SK-N-DZ (cell line): Measurements from ENCODE around the gene PITRM1.

ENCODE experiments used
- DNase-seq: peaks from one replicate; pipeline ENCODE4 v3.0.0-alpha.2; 2015; ENCODE audit warnings: low spot score

Gene PITRM1

GRCh38 chr10:3139216-3139910 lies 33.2 kb downstream of the PITRM1 start:
- DNase-seq: no peak

DNA sequence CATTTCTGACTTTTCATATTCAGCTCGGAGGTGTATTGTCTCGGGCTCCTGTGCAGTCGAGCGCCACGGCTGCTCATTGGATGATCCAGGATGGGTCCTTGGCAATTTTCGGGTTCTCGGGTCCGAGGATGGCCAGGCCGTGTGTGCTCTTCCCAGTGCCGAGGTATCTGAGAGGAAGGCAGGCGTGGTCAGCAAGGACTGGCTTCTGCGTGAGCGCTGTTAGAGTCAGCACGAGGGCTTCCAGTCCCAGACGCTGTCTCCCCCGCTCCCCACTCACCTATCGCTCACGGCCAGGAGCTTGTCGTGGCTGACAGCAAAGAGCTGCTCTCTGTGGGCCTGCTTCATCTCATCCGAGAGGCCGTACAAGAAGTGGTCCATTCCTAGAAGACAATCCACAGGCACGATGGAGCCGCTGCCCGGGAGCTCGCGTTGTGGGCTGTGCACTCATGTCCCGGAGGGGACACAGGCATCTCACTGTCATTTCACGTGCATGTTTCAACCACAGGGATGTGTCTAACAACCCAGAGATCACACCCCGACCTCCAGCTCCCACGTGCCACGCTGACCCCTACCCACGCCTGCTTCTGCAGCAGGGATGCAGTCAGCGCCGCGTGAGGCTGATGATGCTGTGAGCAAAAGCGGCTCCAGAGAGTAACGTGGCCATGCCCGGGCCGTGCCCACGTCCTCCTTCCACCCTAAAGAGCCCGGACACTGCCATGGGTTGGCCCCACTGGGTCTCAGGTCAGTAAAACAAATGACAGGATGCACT lies 34.4 kb downstream of the PITRM1 start:
- DNase-seq: no peak

DNA sequence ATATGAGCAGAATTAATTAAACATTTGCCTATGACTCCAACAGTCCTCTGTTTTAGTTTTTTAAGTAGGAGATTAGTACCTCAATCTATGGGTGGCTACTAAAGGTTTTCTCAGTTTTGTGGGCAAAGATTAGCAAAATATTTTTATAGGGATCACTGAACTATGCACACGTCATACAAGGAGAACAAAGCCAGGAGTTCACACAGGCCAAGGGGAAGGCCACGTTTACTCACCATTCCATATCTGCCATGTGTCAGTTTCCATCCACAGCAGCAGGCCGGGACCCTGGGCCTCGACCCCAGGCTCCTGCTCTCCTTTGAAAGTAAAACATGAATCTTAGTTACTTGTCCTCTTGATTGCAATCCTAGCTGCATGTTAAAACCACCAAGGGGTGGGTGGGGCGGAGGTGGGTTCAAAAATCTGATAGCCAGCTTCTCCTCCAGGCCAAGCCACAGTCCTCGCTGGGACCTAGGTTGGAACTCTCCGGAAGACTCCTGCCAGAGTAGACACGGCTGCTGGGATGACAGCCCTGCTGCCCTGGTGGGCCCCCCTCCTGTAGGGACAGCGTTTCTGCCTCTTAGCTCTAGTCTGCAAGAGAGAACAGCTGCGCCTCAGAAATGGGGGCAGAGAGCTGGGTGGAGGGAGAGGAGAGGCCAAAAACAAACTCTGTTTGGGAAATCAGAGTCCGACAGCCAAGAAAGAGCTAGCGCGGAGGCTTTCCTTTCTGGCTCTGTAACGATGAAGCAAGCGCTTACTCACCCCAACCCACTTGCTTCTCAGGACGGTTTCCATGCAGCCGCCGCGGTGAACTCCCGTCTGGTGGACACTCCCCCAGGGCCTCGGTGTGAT lies 35.6 kb downstream of the PITRM1 start:
- DNase-seq: no peak

GRCh38 chr10:3136336-3136735 lies 36.2 kb downstream of the PITRM1 start:
- no peak for DNase-seq

DNA sequence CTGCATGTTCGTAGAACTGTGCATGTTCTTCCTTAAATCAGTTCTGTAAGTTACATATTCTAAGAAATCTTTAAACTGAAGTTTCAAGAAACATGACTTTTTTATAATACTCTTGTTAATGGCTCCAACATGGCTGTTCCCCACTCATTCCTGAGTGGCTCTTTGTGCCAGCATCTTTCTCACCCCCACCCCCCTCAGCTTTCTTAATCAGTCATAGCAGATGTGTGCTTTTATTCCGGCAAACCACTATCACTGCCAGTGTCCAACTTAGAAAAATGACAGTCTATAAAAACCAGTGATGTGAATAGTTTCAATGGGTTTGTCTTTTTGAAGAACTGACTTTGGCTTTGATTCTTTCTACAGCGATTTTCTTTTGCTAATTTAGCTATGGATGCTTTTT lies 37.6 kb downstream of the PITRM1 start:
- DNase-seq: no peak

DNA sequence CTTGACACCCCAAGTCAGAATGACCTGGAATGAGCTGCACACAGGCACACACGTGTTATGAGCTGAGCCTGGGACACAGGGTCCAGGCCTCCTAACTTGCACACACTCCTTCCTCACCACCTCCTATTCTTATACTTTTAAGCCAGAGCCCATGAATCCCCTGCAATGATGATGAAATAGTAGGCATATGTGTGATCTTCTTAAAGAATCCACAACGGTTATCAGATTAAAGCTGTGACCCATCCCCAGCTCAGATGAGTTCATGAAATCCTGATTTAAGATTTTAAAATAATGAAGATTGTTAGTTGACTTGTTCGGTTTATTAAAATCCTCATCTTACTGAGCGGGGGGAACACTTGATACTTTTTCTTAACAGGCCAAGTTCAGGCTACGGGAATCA lies 38.6 kb downstream of the PITRM1 start:
- no peak for DNase-seq

DNA sequence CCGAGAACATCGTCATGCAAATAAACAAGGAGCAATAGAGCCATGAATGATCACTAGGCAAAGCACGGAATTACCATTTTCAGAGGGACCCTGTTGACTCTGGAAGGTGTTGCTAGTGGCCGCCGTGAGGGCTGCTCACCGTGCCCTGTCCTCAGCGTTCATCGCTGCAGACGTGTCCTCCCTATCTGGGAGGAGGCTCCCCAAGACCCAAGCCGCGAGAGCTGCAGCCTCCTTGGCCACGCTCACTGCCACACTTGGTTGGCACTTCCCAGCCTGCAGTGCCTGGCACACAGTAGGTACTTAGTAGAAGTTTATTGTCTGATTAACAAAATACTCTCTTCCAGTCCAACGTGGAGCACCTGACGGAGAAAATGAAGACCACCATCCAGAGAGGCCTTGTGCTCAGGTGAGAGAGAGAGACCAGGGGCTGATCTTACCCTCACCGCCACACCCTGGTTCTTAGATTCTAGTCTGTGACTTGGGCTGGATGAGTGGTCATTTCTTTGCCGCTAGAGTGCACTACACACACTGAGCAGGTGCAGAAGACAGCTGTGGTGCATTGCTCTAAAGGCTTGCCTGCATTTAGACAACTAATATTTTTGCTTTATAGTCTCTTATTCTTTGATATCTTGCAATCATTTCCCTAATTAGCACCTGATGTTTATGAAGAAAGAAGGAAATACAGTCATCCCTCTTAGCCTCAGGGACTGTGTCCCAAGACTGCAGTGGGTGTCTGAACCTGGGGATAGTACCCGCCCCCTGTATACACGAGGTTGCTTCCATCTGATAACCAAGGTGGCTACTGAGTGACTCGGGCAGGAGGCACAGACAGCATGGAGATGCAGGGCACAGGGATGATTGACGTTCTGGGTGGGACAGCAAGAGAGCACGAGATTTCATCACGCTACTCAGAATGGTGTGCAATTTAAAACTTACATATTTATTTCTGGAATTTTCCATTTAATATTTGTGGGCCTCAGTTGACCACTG lies 40.3 kb downstream of the PITRM1 start:
- DNase-seq: no peak

DNA sequence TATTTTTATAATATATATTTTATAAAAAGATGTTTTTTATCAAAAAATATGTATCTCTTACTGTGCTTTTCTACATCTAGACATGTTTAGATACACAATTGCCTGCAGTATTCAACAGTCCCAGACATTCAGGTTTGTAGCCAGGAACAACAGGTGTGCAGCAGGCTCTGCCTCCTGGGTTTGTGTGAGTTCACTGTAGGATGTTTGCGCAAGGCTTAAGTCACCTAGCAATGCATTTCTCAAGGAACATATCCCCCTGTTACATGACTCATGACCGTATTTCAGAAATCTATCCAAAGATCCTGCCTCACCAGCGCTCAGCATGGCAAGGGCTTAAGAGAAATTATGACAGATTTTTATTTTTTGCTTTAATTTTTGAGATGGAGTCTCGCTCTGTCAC lies 41.5 kb downstream of the PITRM1 start:
- no peak for DNase-seq

GRCh38 chr10:3129581-3130340 lies 42.8 kb downstream of the PITRM1 start:
- no peak for DNase-seq

DNA sequence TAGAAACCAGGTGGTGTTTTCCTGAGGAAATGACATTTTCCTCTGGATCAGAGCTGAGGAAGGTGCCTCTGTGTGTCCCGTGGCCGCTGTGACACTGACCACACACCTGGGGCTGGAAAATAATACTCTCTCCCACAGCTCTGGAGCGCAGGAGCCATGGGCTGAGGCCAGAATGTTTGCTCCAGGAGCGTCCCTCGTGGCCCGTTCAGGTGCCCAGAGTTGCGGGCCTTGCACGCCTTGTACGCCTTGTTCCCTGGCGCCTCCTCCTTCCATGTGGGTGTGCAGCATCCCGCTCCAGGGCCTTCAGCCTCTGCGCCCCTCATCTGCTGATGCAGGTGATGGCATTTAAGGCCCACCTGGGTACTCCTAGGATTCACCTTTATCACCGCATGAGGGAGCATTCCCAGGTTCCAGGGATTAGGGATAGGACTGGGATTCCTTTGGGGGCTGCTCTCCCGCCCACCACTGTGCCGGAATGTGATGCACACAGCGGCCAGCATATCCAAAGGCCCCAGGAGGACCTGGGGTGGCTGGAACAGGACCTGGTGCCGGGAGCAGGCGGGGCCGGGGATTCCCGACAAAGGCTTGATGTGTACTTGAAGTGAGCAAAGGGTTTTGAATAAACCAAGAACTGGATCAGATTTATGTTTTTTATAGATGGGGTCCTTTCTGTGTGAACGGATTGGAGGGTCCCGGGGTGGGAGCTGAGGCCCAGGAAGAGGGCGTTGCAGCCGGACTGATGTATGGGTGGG lies 44.0 kb downstream of the PITRM1 start:
- no peak for DNase-seq

DNA sequence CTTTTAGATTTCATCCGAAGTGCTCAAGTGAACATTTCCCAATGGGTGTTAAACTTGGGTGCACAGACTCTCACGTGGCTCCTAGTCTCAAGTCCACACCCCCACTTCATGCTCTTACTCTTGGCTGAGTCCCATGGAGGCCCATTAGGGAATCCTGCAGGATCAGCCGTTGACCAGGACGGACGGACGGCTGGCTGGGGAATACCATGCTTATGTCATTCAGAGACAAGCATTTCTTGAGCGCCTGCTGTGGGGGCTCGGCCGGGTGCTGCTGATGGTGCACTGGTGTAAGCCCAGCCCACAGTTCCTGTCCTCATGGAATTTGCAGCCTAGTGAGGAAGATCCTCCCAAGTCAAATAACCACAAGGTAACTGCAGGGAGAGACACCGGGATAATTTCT lies 44.7 kb downstream of the PITRM1 start:
- no peak for DNase-seq

DNA sequence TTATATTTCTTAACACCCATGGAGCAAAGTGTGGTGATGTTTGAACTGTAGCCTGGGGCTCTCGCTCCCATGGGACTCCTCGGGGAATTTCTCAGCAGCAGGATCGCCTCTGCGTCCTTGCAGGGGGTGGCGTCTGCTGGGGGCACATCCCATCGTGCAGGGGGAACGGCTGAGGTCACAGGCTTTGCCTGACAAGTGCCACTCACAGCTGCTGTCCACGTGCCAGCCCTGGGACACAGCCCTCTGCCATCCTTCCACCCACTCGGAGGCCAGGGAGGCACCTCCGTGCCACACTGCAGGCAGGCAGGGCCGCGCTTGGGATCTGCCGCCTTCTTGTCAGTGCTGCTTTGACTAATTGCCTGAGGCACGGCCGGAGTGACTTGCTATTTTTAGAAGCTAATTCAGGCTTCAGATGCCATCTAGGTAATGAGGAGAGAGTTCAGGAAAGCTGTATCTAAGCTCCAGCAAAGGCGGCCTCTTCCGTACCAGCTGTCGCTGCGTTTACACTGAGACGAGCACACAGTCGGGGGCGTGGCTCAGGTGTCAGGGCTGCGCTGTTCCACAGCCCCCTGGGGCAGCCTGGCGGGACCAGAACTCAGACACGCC lies 45.7 kb downstream of the PITRM1 start:
- peak; percentile 86 for DNase-seq

DNA sequence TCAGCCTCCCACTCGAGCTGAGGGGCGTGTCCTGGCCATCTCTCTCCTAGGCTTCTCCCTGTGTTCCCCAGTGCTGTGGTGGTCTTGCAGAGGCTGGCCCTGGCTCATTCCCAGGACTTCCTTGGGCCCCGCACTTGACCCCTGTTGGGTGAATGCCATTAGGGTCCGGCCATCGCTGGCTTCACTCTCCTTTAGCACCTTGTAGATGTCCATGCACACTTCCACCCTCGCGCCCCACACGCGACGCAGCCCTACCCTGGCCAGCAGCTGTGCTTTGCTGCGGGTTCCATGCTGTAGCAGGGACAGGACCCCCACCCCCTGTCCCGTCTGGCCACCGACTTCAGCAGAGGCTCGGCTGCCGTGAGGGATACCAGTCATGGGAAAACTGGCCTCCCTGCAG lies 46.3 kb downstream of the PITRM1 start:
- DNase-seq: no peak

GRCh38 chr10:3125527-3126170 lies 46.9 kb downstream of the PITRM1 start:
- no peak for DNase-seq

GRCh38 chr10:3124412-3125175 lies 48.0 kb downstream of the PITRM1 start:
- DNase-seq: no peak

GRCh38 chr10:3123571-3124411 lies 48.8 kb downstream of the PITRM1 start:
- DNase-seq: no peak
